GM12878 (cell line): ENCODE results near the gene KNTC1. TPM values are rescaled to one million over a fixed set of nuclear protein-coding genes. Genes with fewer than 3 reads are reported as not detected.
"Not testable (repeated sequence)": the region's sequence is repeated elsewhere in the genome, so short reads cannot be mapped to it uniquely, and the experiment has no call there.

Experiments
- ATAC-seq: fragments of 200-7000 bp; cut with Tn5 transposase; 3 replicates; pipeline ENCODE4 v1.9.1; 2020; ENCODE audit warnings: mild to moderate bottlenecking, moderate library complexity
- BruUV-seq: library from RNA; stranded (reverse); fragments of 400-500 nt; replicated peaks from 2 replicates; lab custom pipeline; 2021; lab: Mats Ljungman, UMichigan
- CTCF ChIA-PET: fragments of 300-600 bp; sonication (Branson Sonifier 250); formaldehyde crosslinking; extraction: SDS; loops from one replicate; lab custom pipeline; 2021; ENCODE audit warnings: inconsistent platforms; lab: Yijun Ruan, JAX
- POLR2A ChIA-PET: fragments of 350-600 bp; formaldehyde crosslinking; extraction: SDS; loops from one replicate; lab custom pipeline; 2021; ENCODE audit warnings: inconsistent platforms; lab: Charles Lee
- RAD21 ChIA-PET: fragments of 300-600 bp; sonication (Branson Sonifier 250); formaldehyde crosslinking; loops from one replicate; lab custom pipeline; 2023; ENCODE audit warnings: antibody characterized with exemption; ENCODE audit not compliant: unreplicated experiment; lab: Charles Lee
- SMC1A ChIA-PET: fragments of 300-600 bp; sonication (Branson Sonifier 250); formaldehyde crosslinking; loops from one replicate; lab custom pipeline; 2023; ENCODE audit not compliant: unreplicated experiment, uncharacterized antibody; lab: Charles Lee
- DNase-seq: peaks from one replicate; pipeline ENCODE4 v3.0.0-alpha.2; 2011; ENCODE audit warnings: low read depth, low spot score
- FAIRE-seq: peaks from 3 replicates; lab custom pipeline; 2011; peaks lifted over from hg19 to GRCh38; lab: Jason Lieb, UNC
- H2AFZ ChIP-seq: 2 replicates; pipeline ENCODE4 v1.6.0; 2011; ENCODE audit warnings: low read depth, low read length, control low read depth; ENCODE audit not compliant: control insufficient read depth
- H3K27ac ChIP-seq: 2 replicates; pipeline ENCODE4 v1.5.1; 2011; ENCODE audit warnings: control low read depth; ENCODE audit not compliant: control insufficient read depth, insufficient read depth
- H3K27me3 ChIP-seq, 2 experiments: replicated peaks in 1 of 2; 2 replicates each; pipeline versions ENCODE4 v1.6.0 to v1.6.1; 2011; ENCODE audit warnings: low read length in 1 of 2; ENCODE audit not compliant: control insufficient read depth in 2 of 2, insufficient read depth in 2 of 2
- H3K36me3 ChIP-seq, 2 experiments: 2 replicates each; pipeline ENCODE4 v1.5.1; 2011; ENCODE audit warnings: low read length in 1 of 2; ENCODE audit not compliant: control insufficient read depth in 2 of 2, insufficient read depth in 2 of 2
- H3K4me1 ChIP-seq: 2 replicates; pipeline ENCODE4 v1.6.1; 2011; ENCODE audit warnings: mild to moderate bottlenecking, low read length, moderate library complexity, mixed read lengths; ENCODE audit not compliant: control insufficient read depth, insufficient read depth
- H3K4me2 ChIP-seq: 2 replicates; pipeline ENCODE4 v1.6.0; 2011; ENCODE audit warnings: control low read depth; ENCODE audit not compliant: control insufficient read depth, insufficient read depth
- H3K4me3 ChIP-seq: fragments of 200-600 bp; sonication (generic); 2 replicates; pipeline ENCODE4 v1.5.1; 2016
- H3K79me2 ChIP-seq: 2 replicates; pipeline ENCODE4 v1.6.0; 2011; ENCODE audit warnings: low read length; ENCODE audit not compliant: control insufficient read depth, insufficient read depth
- H3K9ac ChIP-seq: 2 replicates; pipeline ENCODE4 v1.8.0; 2011; ENCODE audit warnings: low read length, control low read depth, mixed read lengths; ENCODE audit not compliant: control insufficient read depth, insufficient read depth
- H3K9me3 ChIP-seq: replicated peaks from 3 replicates; pipeline ENCODE4 v1.5.1; 2011; ENCODE audit warnings: mild to moderate bottlenecking, low read length; ENCODE audit not compliant: control insufficient read depth, insufficient read depth
- H4K20me1 ChIP-seq: 2 replicates; pipeline ENCODE4 v1.6.0; 2011; ENCODE audit not compliant: control insufficient read depth, insufficient read depth
- BMI1 ChIP-seq: fragments of 450-650 bp; IDR thresholded peaks from 2 replicates; pipeline ENCODE4 v1.6.1; 2016; ENCODE audit warnings: mild to moderate bottlenecking, moderate library complexity, borderline replicate concordance
- CUX1 ChIP-seq: IDR thresholded peaks from 2 replicates; pipeline ENCODE4 v1.6.1; 2012; ENCODE audit warnings: improper control_type of control experiment, low read depth, low read length; ENCODE audit not compliant: insufficient replicate concordance
- IKZF2 ChIP-seq, 2 experiments: fragments of 450-650 bp; IDR thresholded peaks; 2 replicates each; pipeline ENCODE4 v1.6.1; 2017; ENCODE audit warnings: mild to moderate bottlenecking in 2 of 2, moderate library complexity in 2 of 2
- KLF5 ChIP-seq: fragments of 450-650 bp; IDR thresholded peaks from 2 replicates; pipeline ENCODE4 v1.6.1; 2014; ENCODE audit warnings: mild to moderate bottlenecking; ENCODE audit not compliant: partially characterized antibody
- MXI1 ChIP-seq: fragments of 150-350 bp; IDR thresholded peaks from 2 replicates; pipeline ENCODE4 v1.6.1; 2011; ENCODE audit warnings: low read depth, mild to moderate bottlenecking, inconsistent platforms, low read length, improper control_type of control experiment
- MYB ChIP-seq: fragments of 150-350 bp; IDR thresholded peaks from 2 replicates; pipeline ENCODE4 v1.6.1; 2014; ENCODE audit warnings: mild to moderate bottlenecking, low read depth, low read length, borderline replicate concordance
- NR2C1 ChIP-seq: fragments of 450-650 bp; IDR thresholded peaks from 2 replicates; pipeline ENCODE4 v1.6.1; 2017; ENCODE audit warnings: antibody characterized with exemption, mild to moderate bottlenecking, moderate library complexity
- NR2F1 ChIP-seq: fragments of 450-650 bp; conservative IDR thresholded peaks from 2 replicates; pipeline ENCODE4 v1.6.1; 2017; ENCODE audit warnings: mild to moderate bottlenecking
- POLR2AphosphoS2 ChIP-seq: IDR thresholded peaks from 2 replicates; pipeline ENCODE4 v1.6.1; 2011; ENCODE audit warnings: low read depth, mild to moderate bottlenecking, low read length, improper control_type of control experiment, moderate library complexity
- POLR2AphosphoS5 ChIP-seq: IDR thresholded peaks from 2 replicates; pipeline ENCODE4 v1.6.1; 2011; ENCODE audit warnings: mild to moderate bottlenecking, low read length, inconsistent platforms
- RBBP5 ChIP-seq: fragments of 200-600 bp; sonication (generic); conservative IDR thresholded peaks from 2 replicates; pipeline ENCODE4 v1.6.1; 2016
- SP1 ChIP-seq: IDR thresholded peaks from one replicate; pipeline ENCODE4 v1.6.1; 2011; ENCODE audit warnings: low read depth, low read length
- SREBF2 ChIP-seq: IDR thresholded peaks from 2 replicates; pipeline ENCODE4 v1.6.1; 2012; ENCODE audit warnings: mild to moderate bottlenecking, low read length
- USF1 ChIP-seq: IDR thresholded peaks from 2 replicates; pipeline ENCODE4 v1.6.1; 2011; ENCODE audit warnings: borderline replicate concordance, low read depth, mild to moderate bottlenecking, moderate library complexity, mixed read lengths, low read length; ENCODE audit not compliant: insufficient read depth; ENCODE audit errors: extremely low read length
- YY1 ChIP-seq: IDR thresholded peaks from 2 replicates; pipeline ENCODE4 v1.6.1; 2011; ENCODE audit warnings: low read depth, mild to moderate bottlenecking, low read length
- WGBS: methylation state at CpG from one replicate; pipeline ENCODE4 v1.1.6; 2016; ENCODE audit warnings: low lambda C conversion rate; ENCODE audit not compliant: insufficient replicate concordance, insufficient coverage; ENCODE audit errors: missing lambda C conversion rate; 5-methylcytosine and 5-hydroxymethylcytosine counted together
- in situ Hi-C: fragments of 300-500 bp; cut with MboI; formaldehyde crosslinking; loops from 9 replicates; pipeline ENCODE4 v1.14.3; 2018; ENCODE audit warnings: mixed read lengths
- intact Hi-C: fragments of 100-400 bp; cut with micrococcal nuclease; formaldehyde crosslinking; loops from one replicate; pipeline ENCODE4 v1.14.2; 2022; ENCODE audit not compliant: unreplicated experiment
- polyA plus RNA-seq, 11 experiments: library from polyadenylated mRNA; depleted of rRNA in 4 of 11; unstranded in 6 of 11; stranded (reverse) in 5 of 11; fragments of >200 nt; fragmentation: Nextera tagmentation in 4 of 11; fragmentation: Illumina TruSeq in 1 of 11; extraction: Ambion mirVana in 4 of 11; extraction: Trizol in 1 of 11; gene quantifications; 1 replicate in 1 of 11; 2 replicates in 10 of 11; pipeline versions ENCODE4 v1.2.1 to v1.2.3, GENCODE V29; 2011 to 2016; ENCODE audit warnings: inconsistent platforms in 2 of 11, missing spikeins in 2 of 11, low read depth in 1 of 11
- total RNA-seq, 4 experiments: library from RNA; depleted of rRNA in 3 of 4; stranded (reverse); fragments of >200 nt in 3 of 4; fragmentation: Illumina TruSeq in 1 of 4; extraction: Trizol in 1 of 4; gene quantifications; 2 replicates each; pipeline versions ENCODE4 v1.2.1 to v1.2.3, GENCODE V29; 2013 to 2021

Gene KNTC1
- total and polyA plus RNA-seq, 10 of the 15 experiments (the other 5 are each of a cell fraction or from before 2014, with no cell fraction given), result 37.2 to 118 (median 76.3) TPM

- Histone ChIP-seq H3K36me3 (peaks cover 3 to 20% of the 10 kb centered on the region in 2 experiments), H3K27me3 (no peaks in the 10 kb centered on the region), H3K79me2 (no peaks in the 10 kb centered on the region), H3K4me1 (no peaks in the 10 kb centered on the region), H3K4me3 (no peak overlapping the region), H3K9me3 (no peaks in the 10 kb centered on the region), H3K9ac (no peak overlapping the region), H4K20me1 (no peaks in the 10 kb centered on the region), H3K4me2 (no peak overlapping the region), H3K27ac (no peak overlapping the region), H2AFZ (no peak overlapping the region)
- intact Hi-C loops, result no loop called here
- ATAC-seq (no peak), DNase-seq (no peak), FAIRE-seq (no peak)
- TF ChIP-seq MYB (no peak), SP1 (no peak), POLR2AphosphoS5 (no peak), NR2C1 (no peak), YY1 (no peak), BMI1 (no peak), IKZF2 (IDR thresholded peaks at IDR 0.05) (no peak), NR2F1 (no peak), POLR2AphosphoS2 (no peak), MXI1 (no peak), CUX1 (no peak), RBBP5 (no peak), USF1 (no peak), KLF5 (no peak), SREBF2 (no peak)
- WGBS, result 99% methylated on average over 7 of the region's 7 CpGs
- BruUV-seq, result no TSS peak
- in situ Hi-C loops, result no loop called here
- ChIA-PET RAD21 (no interaction called here), CTCF (interaction anchor here (1.1 to 1.4 kb wide), 2 partner anchors 192 to 235 kb away, joined by 3 to 4 read pairs; no protein-coding TSS in a partner anchor), SMC1A (no interaction called here), POLR2A (interaction anchor here (0.5 kb wide), 1 partner anchor 118 kb away, joined by 3 read pairs; no protein-coding TSS in a partner anchor)
These were observed 63.9 kb downstream of the KNTC1 start for GRCh38 chr12:122590990-122591389.

DNA sequence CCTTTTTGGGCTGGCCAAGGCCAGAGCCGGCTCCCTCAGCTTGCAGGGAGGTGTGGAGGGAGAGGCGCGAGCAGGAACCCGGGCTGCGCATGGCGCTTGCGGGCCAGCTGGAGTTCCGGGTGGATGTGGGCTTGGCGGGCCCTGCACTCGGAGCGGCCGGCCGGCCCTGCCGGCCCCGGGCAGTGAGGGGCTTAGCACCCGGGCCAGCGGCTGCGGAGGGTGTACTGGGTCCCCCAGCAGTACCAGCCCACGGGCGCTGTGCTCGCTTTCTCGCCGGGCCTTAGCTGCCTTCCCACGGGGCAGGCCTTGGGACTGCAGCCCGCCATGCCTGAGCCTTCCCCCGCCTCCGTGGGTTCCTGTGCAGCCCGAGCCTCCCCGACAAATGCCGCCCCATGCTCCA is 64.9 kb downstream of the KNTC1 start:
- SMC1A ChIA-PET, POLR2A ChIA-PET, H3K9me3 ChIP-seq: not testable (repeated sequence)

More for the DNA sequence above, 64.9 kb downstream of the KNTC1 start:
- H3K4me2 ChIP-seq, DNase-seq, RAD21 ChIA-PET, H3K4me3 ChIP-seq, BruUV-seq, in situ Hi-C loops, FAIRE-seq, H3K27ac ChIP-seq, H2AFZ ChIP-seq, H3K27me3 ChIP-seq, H3K79me2 ChIP-seq, H3K4me1 ChIP-seq, ATAC-seq, H4K20me1 ChIP-seq, H3K9ac ChIP-seq, intact Hi-C loops: not testable (repeated sequence)
- H3K36me3 ChIP-seq, result peaks cover 3 to 20% of the 10 kb centered on the region in 2 experiments
- CTCF ChIA-PET, result interaction anchor here (1.1 to 1.4 kb wide), 2 partner anchors 193 to 236 kb away, joined by 3 to 4 read pairs; no protein-coding TSS in a partner anchor
- whole genome bisulfite sequencing, result 95% methylated on average over 21 of the region's 30 CpGs
